Measurements from ENCODE around the gene CEP20. TPM values are rescaled to one million over a fixed set of nuclear protein-coding genes. Genes with fewer than 3 reads are reported as not detected.

The CEP20 gene
- total and polyA plus RNA-seq, 10 of the 15 experiments (the other 5 are each of a cell fraction or from before 2014, with no cell fraction given): 33.4 to 57.8 (median 52.6) TPM

DNA sequence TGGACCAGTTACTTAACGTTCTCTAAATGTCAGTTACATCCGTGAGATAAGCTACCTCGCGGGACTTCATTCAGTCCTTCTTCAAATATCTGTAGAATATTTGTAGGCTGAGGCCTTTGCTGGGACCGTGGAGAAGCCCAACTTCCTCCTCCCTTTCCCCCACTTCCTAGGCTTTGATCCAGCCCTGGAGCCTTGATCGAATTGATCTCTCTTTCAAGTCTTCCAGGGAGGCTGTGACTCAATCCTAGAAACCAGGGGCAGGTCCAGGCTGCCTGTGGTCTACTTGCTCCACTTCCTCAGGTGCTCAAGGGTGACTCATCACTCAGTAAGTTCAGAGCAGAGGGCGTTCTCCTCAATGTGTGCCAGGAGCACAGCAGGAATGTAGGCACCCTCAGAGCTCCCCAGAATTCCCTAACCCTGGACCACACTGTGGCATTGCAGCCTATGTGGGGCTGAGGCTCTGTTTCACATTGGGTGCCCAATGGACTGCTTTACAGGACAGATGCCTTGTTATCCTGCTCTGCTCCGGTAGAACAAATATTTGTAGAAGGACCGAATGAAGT, 11.2 kb upstream of the CEP20 start (continued):
- TF ChIP-seq RELB (IDR thresholded peaks at IDR 0.05; ENCODE audit: low read depth): peak; percentile 67
- TF ChIP-seq FOXM1 (IDR thresholded peaks at IDR 0.05; ENCODE audit: low read depth, low read length): peak; percentile 51; the same call in 1 of the 2 replicates
- no peak for TF ChIP-seq PML (IDR thresholded peaks at IDR 0.05; ENCODE audit: low read length)
- no peak for TF ChIP-seq TBL1XR1 (IDR thresholded peaks at IDR 0.05; ENCODE audit: low read depth, low read length)
- TF ChIP-seq IKZF1 (conservative IDR thresholded peaks at IDR 0.05): peak; percentile 95
- 0 out of 2 replicates have a peak, but pooled peaks have one; percentile 55 for TF ChIP-seq TCF3 (IDR thresholded peaks at IDR 0.05; ENCODE audit: borderline replicate concordance, insufficient read depth, low read depth, low read length)
- peak; percentile 67 for TF ChIP-seq CREM (IDR thresholded peaks at IDR 0.05; ENCODE audit: low read depth)
- no peak for TF ChIP-seq BRCA1 (IDR thresholded peaks at IDR 0.05; ENCODE audit: low read depth, low read length)
- TF ChIP-seq NR2F1 (conservative IDR thresholded peaks at IDR 0.05): peak; percentile 46

GRCh38 chr16:15898654-15899053, 10.3 kb upstream of the CEP20 start:
- ChIA-PET POLR2A (interaction anchor here (0.6 to 1.4 kb wide), 3 partner anchors 11 to 254 kb away, joined by 3 to 12 read pairs (median 6); partner anchors contain the start of gene CEP20), CTCF (interaction anchor here (1.5 kb wide), 2 partner anchors 10 to 15 kb away, joined by 3 to 4 read pairs; partner anchors contain the start of gene CEP20), RAD21 (ENCODE audit: unreplicated experiment) (interaction anchor here (2.2 kb wide), 1 partner anchor 10 kb away, joined by 6 read pairs; the partner anchor contains the start of gene CEP20), SMC1A (ENCODE audit: uncharacterized antibody, unreplicated experiment) (interaction anchor here (1.1 to 4.1 kb wide), 5 partner anchors 9 to 52 kb away, joined by 3 to 37 read pairs (median 6); partner anchors contain the start of gene CEP20)
- no peak for ATAC-seq
- no peak overlapping the region for H3K9ac ChIP-seq (ENCODE audit: control insufficient read depth, insufficient read depth, low read length)
- no TSS peak for BruUV-seq (replicated peaks)
- H3K4me1 ChIP-seq (ENCODE audit: control insufficient read depth, insufficient read depth, low read length): peaks cover 37% of the 10 kb centered on the region
- intact Hi-C loops (cut with micrococcal nuclease; ENCODE audit: unreplicated experiment) (loop anchor here (5.0 kb wide), 1 partner anchor 109 kb away; no protein-coding TSS in a partner anchor), in situ Hi-C loops (cut with MboI) (no loop called here)
- H3K4me2 ChIP-seq (ENCODE audit: control insufficient read depth, insufficient read depth): peak overlapping the region; percentile 47; the same call in 1 of the 2 replicates
- no peaks in the 10 kb centered on the region for H3K9me3 ChIP-seq (replicated peaks; ENCODE audit: control insufficient read depth, insufficient read depth, low read length)
- H3K36me3 ChIP-seq (ENCODE audit: control insufficient read depth in 2 of 2, insufficient read depth in 2 of 2, low read length in 1 of 2): no peaks in the 10 kb centered on the region
- 87% methylated on average over 6 of the region's 6 CpGs for WGBS (ENCODE audit: insufficient coverage, insufficient replicate concordance, low lambda C conversion rate, missing lambda C conversion rate)
- H2AFZ ChIP-seq (ENCODE audit: control insufficient read depth, low read depth, low read length): no peak overlapping the region
- TF ChIP-seq CBFB (IDR thresholded peaks at IDR 0.05; ENCODE audit: low read depth): no peak
- no peak for TF ChIP-seq NR2F1 (conservative IDR thresholded peaks at IDR 0.05)
- TF ChIP-seq ZNF384 (IDR thresholded peaks at IDR 0.05; ENCODE audit: borderline replicate concordance, low read depth, low read length): no peak
- no peak for TF ChIP-seq SIN3A (IDR thresholded peaks at IDR 0.05; ENCODE audit: low read depth, low read length)
- no peak for TF ChIP-seq FOXM1 (IDR thresholded peaks at IDR 0.05; ENCODE audit: low read depth, low read length)
- no peak for TF ChIP-seq RFX5 (IDR thresholded peaks at IDR 0.05; ENCODE audit: low read depth, low read length)
- no peak for TF ChIP-seq POLR2AphosphoS5 (IDR thresholded peaks at IDR 0.05; ENCODE audit: low read length)
- TF ChIP-seq, protein P1, sequence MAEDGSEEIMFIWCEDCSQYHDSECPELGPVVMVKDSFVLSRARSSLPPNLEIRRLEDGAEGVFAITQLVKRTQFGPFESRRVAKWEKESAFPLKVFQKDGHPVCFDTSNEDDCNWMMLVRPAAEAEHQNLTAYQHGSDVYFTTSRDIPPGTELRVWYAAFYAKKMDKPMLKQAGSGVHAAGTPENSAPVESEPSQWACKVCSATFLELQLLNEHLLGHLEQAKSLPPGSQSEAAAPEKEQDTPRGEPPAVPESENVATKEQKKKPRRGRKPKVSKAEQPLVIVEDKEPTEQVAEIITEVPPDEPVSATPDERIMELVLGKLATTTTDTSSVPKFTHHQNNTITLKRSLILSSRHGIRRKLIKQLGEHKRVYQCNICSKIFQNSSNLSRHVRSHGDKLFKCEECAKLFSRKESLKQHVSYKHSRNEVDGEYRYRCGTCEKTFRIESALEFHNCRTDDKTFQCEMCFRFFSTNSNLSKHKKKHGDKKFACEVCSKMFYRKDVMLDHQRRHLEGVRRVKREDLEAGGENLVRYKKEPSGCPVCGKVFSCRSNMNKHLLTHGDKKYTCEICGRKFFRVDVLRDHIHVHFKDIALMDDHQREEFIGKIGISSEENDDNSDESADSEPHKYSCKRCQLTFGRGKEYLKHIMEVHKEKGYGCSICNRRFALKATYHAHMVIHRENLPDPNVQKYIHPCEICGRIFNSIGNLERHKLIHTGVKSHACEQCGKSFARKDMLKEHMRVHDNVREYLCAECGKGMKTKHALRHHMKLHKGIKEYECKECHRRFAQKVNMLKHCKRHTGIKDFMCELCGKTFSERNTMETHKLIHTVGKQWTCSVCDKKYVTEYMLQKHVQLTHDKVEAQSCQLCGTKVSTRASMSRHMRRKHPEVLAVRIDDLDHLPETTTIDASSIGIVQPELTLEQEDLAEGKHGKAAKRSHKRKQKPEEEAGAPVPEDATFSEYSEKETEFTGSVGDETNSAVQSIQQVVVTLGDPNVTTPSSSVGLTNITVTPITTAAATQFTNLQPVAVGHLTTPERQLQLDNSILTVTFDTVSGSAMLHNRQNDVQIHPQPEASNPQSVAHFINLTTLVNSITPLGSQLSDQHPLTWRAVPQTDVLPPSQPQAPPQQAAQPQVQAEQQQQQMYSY (CRISPR knock-in tag; IDR thresholded peaks at IDR 0.05): no peak
- H3K4me3 ChIP-seq: no peak overlapping the region
- no peaks in the 10 kb centered on the region for H4K20me1 ChIP-seq (ENCODE audit: control insufficient read depth, insufficient read depth)
- no peaks in the 10 kb centered on the region for H3K79me2 ChIP-seq (ENCODE audit: control insufficient read depth, insufficient read depth, low read length)
- peak overlapping the region; percentile 88 for H3K27ac ChIP-seq (ENCODE audit: control insufficient read depth, insufficient read depth)
- H3K27me3 ChIP-seq (replicated peaks in 1 of 2; ENCODE audit: control insufficient read depth in 2 of 2, insufficient read depth in 2 of 2, low read length in 1 of 2): no peaks in the 10 kb centered on the region
- DNase-seq (ENCODE audit: low read depth, low spot score): no peak
- FAIRE-seq: no peak
